Osteoblast (primary cell): ENCODE results near the gene LRP1-AS. TPM values are rescaled to one million over a fixed set of nuclear protein-coding genes. Genes with fewer than 3 reads are reported as not detected.

ENCODE experiments used
- DNase-seq: peaks from one replicate; pipeline ENCODE4 v3.0.0; 2011; ENCODE audit warnings: low spot score, mixed read lengths; ENCODE audit not compliant: insufficient read length; ENCODE audit errors: missing footprints
- H2AFZ ChIP-seq: 2 replicates; pipeline ENCODE4 v1.6.0; 2011; ENCODE audit warnings: mild to moderate bottlenecking, low read length
- H3K27ac ChIP-seq: 2 replicates; pipeline ENCODE4 v1.5.1; 2011; ENCODE audit warnings: mild to moderate bottlenecking, low read depth, low read length, moderate library complexity
- H3K27me3 ChIP-seq: 2 replicates; pipeline ENCODE4 v1.6.0; 2012; ENCODE audit warnings: mild to moderate bottlenecking, control low read depth, inconsistent platforms, low read length, moderate library complexity; ENCODE audit not compliant: insufficient read depth
- H3K36me3 ChIP-seq: 2 replicates; pipeline ENCODE4 v1.5.1; 2011; ENCODE audit warnings: mild to moderate bottlenecking, low read length, control low read depth, moderate library complexity; ENCODE audit not compliant: insufficient read depth
- H3K4me1 ChIP-seq: 2 replicates; pipeline ENCODE4 v1.5.1; 2011; ENCODE audit warnings: mild to moderate bottlenecking, low read length, control low read depth, moderate library complexity; ENCODE audit not compliant: insufficient read depth
- H3K4me2 ChIP-seq: 2 replicates; pipeline ENCODE4 v1.6.0; 2011; ENCODE audit warnings: mild to moderate bottlenecking, low read length; ENCODE audit not compliant: insufficient read depth
- H3K4me3 ChIP-seq: fragments of 200-600 bp; sonication (generic); 3 replicates; pipeline ENCODE4 v1.5.1; 2012; ENCODE audit warnings: mild to moderate bottlenecking, low read length, inconsistent platforms; ENCODE audit not compliant: insufficient read depth
- H3K79me2 ChIP-seq: 2 replicates; pipeline ENCODE4 v1.6.0; 2012; ENCODE audit warnings: mild to moderate bottlenecking, low read length, control low read depth, inconsistent platforms; ENCODE audit not compliant: insufficient read depth
- H3K9me3 ChIP-seq: 2 replicates; pipeline ENCODE4 v1.5.1; 2011; ENCODE audit warnings: low read depth, low read length, control low read depth
- H4K20me1 ChIP-seq: 2 replicates; pipeline ENCODE4 v1.6.0; 2012; ENCODE audit warnings: mild to moderate bottlenecking, low read length, control low read depth; ENCODE audit not compliant: insufficient read depth
- CTCF ChIP-seq: IDR thresholded peaks from 2 replicates; pipeline ENCODE4 v1.5.1; 2011; ENCODE audit warnings: mild to moderate bottlenecking, low read depth, low read length, moderate library complexity; ENCODE audit errors: extremely low read depth
- total RNA-seq: library from RNA; depleted of rRNA; stranded (reverse); fragments of >200 nt; gene quantifications from 2 replicates; pipeline ENCODE4 v1.2.3, GENCODE V29; 2012

Gene LRP1-AS
- total RNA-seq, 1 donor, result not detected

- Histone ChIP-seq H3K79me2 (peaks cover 75% of the 10 kb centered on the region), H4K20me1 (peaks cover 64% of the 10 kb centered on the region), H3K36me3 (peaks cover 99% of the 10 kb centered on the region), H3K9me3 (no peaks in the 10 kb centered on the region), H2AFZ (no peak overlapping the region), H3K27ac (peak overlapping the region; percentile 63), H3K4me3 (no peak overlapping the region), H3K4me2 (no peak overlapping the region), H3K27me3 (no peaks in the 10 kb centered on the region), H3K4me1 (peaks cover 14% of the 10 kb centered on the region)
- TF ChIP-seq CTCF, result no peak
- DNase-seq, result peak; percentile 97
Observed at GRCh38 chr12:57161491-57161890, 14.1 kb upstream of the LRP1-AS start.

GRCh38 chr12:57160741-57161140 lies 13.3 kb upstream of the LRP1-AS start:
- Histone ChIP-seq H3K9me3 (no peaks in the 10 kb centered on the region), H3K36me3 (peaks cover 100% of the 10 kb centered on the region), H3K79me2 (peaks cover 79% of the 10 kb centered on the region), H3K4me1 (peaks cover 9% of the 10 kb centered on the region), H4K20me1 (peaks cover 58% of the 10 kb centered on the region), H3K4me3 (no peak overlapping the region), H3K4me2 (no peak overlapping the region), H2AFZ (no peak overlapping the region), H3K27me3 (no peaks in the 10 kb centered on the region), H3K27ac (peak overlapping the region; percentile 63)
- no peak for TF ChIP-seq CTCF
- peak; percentile 17 for DNase-seq

GRCh38 chr12:57160040-57160439 lies 12.6 kb upstream of the LRP1-AS start:
- Histone ChIP-seq H3K4me1 (peaks cover 9% of the 10 kb centered on the region), H3K4me2 (no peak overlapping the region), H3K4me3 (no peak overlapping the region), H4K20me1 (peaks cover 58% of the 10 kb centered on the region), H3K27me3 (no peaks in the 10 kb centered on the region), H3K9me3 (no peaks in the 10 kb centered on the region), H3K36me3 (peaks cover 100% of the 10 kb centered on the region), H3K79me2 (peaks cover 85% of the 10 kb centered on the region), H3K27ac (no peak overlapping the region), H2AFZ (no peak overlapping the region)
- TF ChIP-seq CTCF, result no peak
- peak; percentile 58 for DNase-seq

GRCh38 chr12:57159311-57159710 lies 11.9 kb upstream of the LRP1-AS start:
- no peak overlapping the region for H3K27ac ChIP-seq
- no peak overlapping the region for H2AFZ ChIP-seq
- peaks cover 55% of the 10 kb centered on the region for H4K20me1 ChIP-seq
- peaks cover 89% of the 10 kb centered on the region for H3K79me2 ChIP-seq
- no peak overlapping the region for H3K4me2 ChIP-seq
- no peaks in the 10 kb centered on the region for H3K9me3 ChIP-seq
- H3K36me3 ChIP-seq, result peaks cover 100% of the 10 kb centered on the region
- H3K4me3 ChIP-seq, result no peak overlapping the region
- peaks cover 9% of the 10 kb centered on the region for H3K4me1 ChIP-seq
- DNase-seq, result peak; percentile 31
- H3K27me3 ChIP-seq, result no peaks in the 10 kb centered on the region
- no peak for TF ChIP-seq CTCF
